K562 (cell line): ENCODE data around the gene AHNAK. TPM values are rescaled to one million over a fixed set of nuclear protein-coding genes. Genes with fewer than 3 reads are reported as not detected.
A peak's percentile ranks its signal among the peaks of the same experiment; 100 is the strongest.

Experiments
- ATAC-seq: fragments of 200-7000 bp; cut with Tn5 transposase; 3 replicates; pipeline ENCODE4 v1.9.1; 2020; ENCODE audit warnings: moderate library complexity
- BruUV-seq: library from RNA; stranded (reverse); fragments of 400-500 nt; replicated peaks from 2 replicates; lab custom pipeline; 2021; lab: Mats Ljungman, UMichigan
- CTCF ChIA-PET: fragments of 300-600 bp; formaldehyde crosslinking; extraction: SDS; loops from one replicate; lab custom pipeline; 2021; ENCODE audit warnings: low intra/inter-chr PET ratio; lab: Yijun Ruan, JAX
- POLR2A ChIA-PET: fragments of 300-600, 350-650 bp; sonication (Branson Sonifier 250); formaldehyde crosslinking; extraction: SDS; loops from one replicate; lab custom pipeline; 2021; ENCODE audit warnings: antibody characterized with exemption, inconsistent platforms; lab: Yijun Ruan, JAX
- DNase-seq, 4 experiments: peaks; one replicate each; pipeline versions ENCODE4 v3.0.0 to v3.0.0-alpha.2; 2011 to 2018; ENCODE audit warnings: low spot score in 3 of 4, mixed read lengths in 3 of 4; ENCODE audit errors: extremely low read depth in 1 of 4
- FAIRE-seq: peaks from 2 replicates; lab custom pipeline; 2011; peaks lifted over from hg19 to GRCh38; lab: Jason Lieb, UNC
- H2AFZ ChIP-seq: 2 replicates; pipeline ENCODE4 v1.6.0; 2011; ENCODE audit warnings: low read depth, low read length, control low read depth, inconsistent platforms
- H3K27ac ChIP-seq: fragments of 200-600 bp; 3 replicates; pipeline ENCODE4 v1.8.0; 2011; ENCODE audit warnings: low read depth, mild to moderate bottlenecking, control low read depth, inconsistent platforms, low read length, moderate library complexity, mixed read lengths; ENCODE audit errors: extremely low read depth
- H3K27me3 ChIP-seq, 2 experiments: fragments of 300-600 bp in 1 of 2; 2 replicates in 1 of 2; 3 replicates in 1 of 2; pipeline versions ENCODE4 v1.6.0 to v1.8.0; 2011; ENCODE audit warnings: inconsistent platforms in 2 of 2, low read length in 2 of 2, mild to moderate bottlenecking in 1 of 2, mixed read lengths in 1 of 2, moderate library complexity in 1 of 2; ENCODE audit not compliant: control insufficient read depth in 2 of 2, insufficient read depth in 2 of 2
- H3K36me3 ChIP-seq: fragments of 300-600 bp; 3 replicates; pipeline ENCODE4 v1.8.0; 2011; ENCODE audit warnings: mild to moderate bottlenecking, low read length, inconsistent platforms; ENCODE audit not compliant: control insufficient read depth, insufficient read depth
- H3K4me1 ChIP-seq, 2 experiments: fragments of 200-600 bp in 1 of 2; replicated peaks in 1 of 2; 2 replicates in 1 of 2; 3 replicates in 1 of 2; pipeline versions ENCODE4 v1.5.1 to v1.8.0; 2011; ENCODE audit warnings: inconsistent platforms in 2 of 2, low read length in 2 of 2, mild to moderate bottlenecking in 1 of 2, mixed read lengths in 1 of 2, moderate library complexity in 1 of 2; ENCODE audit not compliant: control insufficient read depth in 2 of 2, insufficient read depth in 2 of 2
- H3K4me2 ChIP-seq: 2 replicates; pipeline ENCODE4 v1.6.1; 2011; ENCODE audit warnings: low read length, control low read depth, inconsistent platforms, mixed read lengths; ENCODE audit not compliant: insufficient read depth
- H3K4me3 ChIP-seq: fragments of 200-600 bp; sonication (generic), shearing (Covaris generic); 2 replicates; pipeline ENCODE4 v1.5.1; 2016; ENCODE audit warnings: control low read depth, inconsistent platforms
- H3K79me2 ChIP-seq: fragments of 200-600 bp; 3 replicates; pipeline ENCODE4 v1.8.0; 2011; ENCODE audit warnings: low read length, inconsistent platforms; ENCODE audit not compliant: control insufficient read depth, insufficient read depth
- H3K9ac ChIP-seq, 2 experiments: 2 replicates each; pipeline versions ENCODE4 v1.6.0 to v1.6.1; 2011; ENCODE audit warnings: low read depth in 2 of 2, low read length in 2 of 2, control low read depth in 1 of 2, inconsistent platforms in 1 of 2, mild to moderate bottlenecking in 1 of 2, mixed read lengths in 1 of 2; ENCODE audit not compliant: insufficient read depth in 1 of 2
- H3K9me1 ChIP-seq: one replicate; pipeline ENCODE4 v1.6.0; 2011; ENCODE audit warnings: inconsistent platforms, mild to moderate bottlenecking, low read length, moderate library complexity; ENCODE audit not compliant: control insufficient read depth, insufficient read depth
- H3K9me3 ChIP-seq: replicated peaks from 2 replicates; pipeline ENCODE4 v1.5.1; 2011; ENCODE audit warnings: low read depth, low read length, inconsistent platforms; ENCODE audit not compliant: control insufficient read depth, insufficient read depth
- H4K20me1 ChIP-seq: replicated peaks from 2 replicates; pipeline ENCODE4 v1.6.1; 2011; ENCODE audit warnings: low read length, inconsistent platforms, mixed read lengths; ENCODE audit not compliant: control insufficient read depth, insufficient read depth
- CC2D1A ChIP-seq: fragments of 450-650 bp; IDR thresholded peaks from 2 replicates; pipeline ENCODE4 v1.6.1; 2017; ENCODE audit warnings: mild to moderate bottlenecking
- DIDO1 ChIP-seq: fragments of 450-650 bp; IDR thresholded peaks from 2 replicates; pipeline ENCODE4 v1.6.1; 2016; ENCODE audit warnings: low read depth, missing biosample characterization, missing genetic modification characterization
- FUS ChIP-seq: fragments of 200-400 bp; formaldehyde crosslinking; optimal IDR thresholded peaks from 2 replicates; pipeline ENCODE3; 2017; ENCODE audit warnings: low read depth, low read length
- GABPB2 ChIP-seq: fragments of 250-450 bp; sonication (Bioruptor Pico); conservative IDR thresholded peaks from 2 replicates; pipeline ENCODE4 v1.5.1; 2021; ENCODE audit warnings: mild to moderate bottlenecking
- HDGF ChIP-seq: fragments of 450-650 bp; IDR thresholded peaks from 2 replicates; pipeline ENCODE4 v1.6.1; 2016
- KDM1A ChIP-seq, 2 experiments: fragments of 450-650 bp; IDR thresholded peaks; 2 replicates each; pipeline ENCODE4 v1.6.1; 2016; ENCODE audit warnings: mild to moderate bottlenecking in 2 of 2
- KLF10 ChIP-seq: fragments of 250-450 bp; sonication (Bioruptor Pico); IDR thresholded peaks from 2 replicates; pipeline ENCODE4 v1.6.1; 2021; ENCODE audit warnings: matching md5 sums
- MECOM ChIP-seq: fragments of 250-450 bp; sonication (Bioruptor Pico); IDR thresholded peaks from 2 replicates; pipeline ENCODE4 v1.8.0; 2022; ENCODE audit warnings: inconsistent platforms
- NEUROD1 ChIP-seq: fragments of 150-350 bp; IDR thresholded peaks from 2 replicates; pipeline ENCODE4 v1.6.1; 2014; ENCODE audit warnings: borderline replicate concordance, low read length, low read depth; ENCODE audit not compliant: partially characterized antibody
- PHTF2 ChIP-seq: fragments of 250-450 bp; sonication (Bioruptor Pico); IDR thresholded peaks from 2 replicates; pipeline ENCODE4 v1.5.0; 2021; ENCODE audit warnings: mild to moderate bottlenecking
- POLR3A ChIP-seq: IDR thresholded peaks from 2 replicates; pipeline ENCODE4 v1.6.1; 2011; ENCODE audit warnings: borderline replicate concordance, mild to moderate bottlenecking, moderate library complexity; ENCODE audit not compliant: insufficient read length, insufficient read depth; ENCODE audit errors: extremely low read depth
- SPI1 ChIP-seq: IDR thresholded peaks from 2 replicates; pipeline ENCODE4 v1.6.1; 2011; ENCODE audit warnings: low read depth, low read length, control low read depth, borderline replicate concordance
- SRSF9 ChIP-seq: fragments of 200-400 bp; formaldehyde crosslinking; IDR thresholded peaks from 2 replicates; pipeline ENCODE4 v1.6.1; 2017; ENCODE audit warnings: low read depth, low read length, borderline replicate concordance
- WGBS: fragments of 100-300 bp; shearing (Covaris generic); methylation state at CpG from one replicate; pipeline ENCODE4 v1.1.6; 2016; ENCODE audit warnings: low coverage, mixed read lengths; ENCODE audit not compliant: insufficient coverage; ENCODE audit errors: missing lambda C conversion rate; 5-methylcytosine and 5-hydroxymethylcytosine counted together
- in situ Hi-C: fragments of 300-500 bp; cut with MboI; formaldehyde crosslinking; loops from 4 replicates; pipeline ENCODE4 v1.15.0; 2018; ENCODE audit warnings: inconsistent platforms, mixed read lengths
- intact Hi-C: fragments of 100-400 bp; cut with micrococcal nuclease; formaldehyde crosslinking; loops from 2 replicates; pipeline ENCODE4 v1.14.2; 2022
- polyA plus RNA-seq, 8 experiments: library from polyadenylated mRNA; depleted of rRNA in 4 of 8; stranded (reverse) in 5 of 8; unstranded in 3 of 8; fragments of >200 nt; fragmentation: Nextera tagmentation in 2 of 8; fragmentation: Illumina TruSeq in 1 of 8; extraction: Ambion mirVana in 2 of 8; extraction: Trizol in 1 of 8; gene quantifications; 2 replicates each; pipeline versions ENCODE4 v1.2.1 to v1.2.3, GENCODE V29; 2011 to 2014; ENCODE audit warnings: inconsistent platforms in 1 of 8, missing spikeins in 1 of 8
- total RNA-seq, 7 experiments: library from RNA; depleted of rRNA in 6 of 7; stranded (reverse); fragments of >200 nt in 6 of 7; fragmentation: Illumina TruSeq in 2 of 7; extraction: Trizol in 2 of 7; gene quantifications; 2 replicates each; pipeline versions ENCODE4 v1.2.1 to v1.2.3, GENCODE V29; 2011 to 2021; ENCODE audit warnings: low replicate concordance in 1 of 7
- TF ChIP-seq, protein P1 (sequence below): sonication (generic); formaldehyde crosslinking; IDR thresholded peaks from 2 replicates; pipeline ENCODE4 v1.8.1; 2023; ENCODE audit warnings: mild to moderate bottlenecking, missing genetic modification reagents
- TF ChIP-seq, protein P2 (sequence below): IDR thresholded peaks from 3 replicates; pipeline ENCODE4 v1.6.1; 2011; ENCODE audit warnings: borderline replicate concordance, mild to moderate bottlenecking, moderate library complexity; ENCODE audit not compliant: insufficient read length; ENCODE audit errors: extremely low read depth

Gene AHNAK
- total and polyA plus RNA-seq, 9 of the 15 experiments (the other 6 are each of a cell fraction or from before 2014, with no cell fraction given): 1.5 to 89.7 (median 45.0) TPM

DNA sequence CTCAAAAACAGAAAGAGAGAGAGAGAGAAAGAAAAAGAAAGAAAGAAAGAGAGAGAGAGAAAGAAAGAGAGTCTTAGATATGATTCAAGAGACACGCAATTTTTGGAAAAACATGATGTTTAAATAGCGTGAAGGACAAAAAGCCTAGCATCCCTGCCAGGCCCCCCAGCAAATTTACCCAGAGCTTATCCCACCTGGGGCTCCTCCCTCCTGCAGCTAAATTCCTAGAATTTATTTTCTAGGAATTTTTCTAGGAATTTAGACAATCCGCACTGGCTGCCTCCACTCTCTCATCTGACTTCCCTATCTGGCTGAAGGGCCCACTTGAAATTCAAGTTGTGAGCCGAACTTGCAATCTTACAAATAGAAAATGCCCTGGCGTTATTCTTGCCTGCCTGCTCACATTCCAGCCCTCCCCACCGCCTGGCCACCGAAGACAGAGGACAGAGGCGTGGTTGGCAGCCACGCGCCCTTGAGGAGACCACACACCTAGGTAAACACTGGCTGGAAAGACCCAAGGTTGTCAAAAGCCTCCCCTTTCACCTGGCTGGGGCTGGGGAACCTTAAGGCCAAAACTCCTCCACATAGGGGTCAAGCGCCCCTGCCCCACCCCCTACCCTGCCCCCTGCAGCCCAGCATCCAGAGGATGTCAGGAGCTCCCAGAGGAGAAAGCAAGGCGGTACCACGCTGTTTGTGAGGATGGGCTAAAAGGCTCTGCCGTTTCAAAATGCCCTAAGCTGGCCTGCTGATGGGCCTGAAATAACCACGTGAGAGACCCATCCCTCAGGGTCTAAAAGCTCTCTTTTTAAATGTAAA is 42.2 kb downstream of the AHNAK start:
- CTCF ChIA-PET: no interaction called here
- no peak overlapping the region for H3K4me3 ChIP-seq
- peak overlapping the region in 1 of 2 experiments; percentile 45; a peak in 3 of 4 replicates for H3K9ac ChIP-seq
- intact Hi-C loops: loop anchor here (10.0 kb wide), 1 partner anchor 80 kb away; no protein-coding TSS in a partner anchor
- H3K79me2 ChIP-seq: no peaks in the 10 kb centered on the region
- no peaks in the 10 kb centered on the region for H3K27me3 ChIP-seq
- no peaks in the 10 kb centered on the region for H3K9me1 ChIP-seq
- no peak for FAIRE-seq
- no TSS peak for BruUV-seq
- no peak for ATAC-seq
- no peaks in the 10 kb centered on the region for H4K20me1 ChIP-seq
- no peaks in the 10 kb centered on the region for H3K36me3 ChIP-seq
- POLR2A ChIA-PET: interaction anchor here (0.6 to 1.1 kb wide), 4 partner anchors 11 to 57 kb away, joined by 3 to 4 read pairs (median 3); partner anchors contain the start of gene AHNAK
- 57% methylated on average over 15 of the region's 15 CpGs for WGBS
- DNase-seq: peak in 1 of 4 experiments; percentile 38
- H3K4me1 ChIP-seq: peaks cover 62 to 68% of the 10 kb centered on the region in 2 experiments
- H2AFZ ChIP-seq: peak overlapping the region; percentile 94
- H3K9me3 ChIP-seq: no peaks in the 10 kb centered on the region
- peak overlapping the region; percentile 61; the same call in 1 of the 2 replicates for H3K4me2 ChIP-seq
- in situ Hi-C loops: no loop called here
- no peak overlapping the region for H3K27ac ChIP-seq
- no peak for TF ChIP-seq MECOM
- TF ChIP-seq, protein P1, sequence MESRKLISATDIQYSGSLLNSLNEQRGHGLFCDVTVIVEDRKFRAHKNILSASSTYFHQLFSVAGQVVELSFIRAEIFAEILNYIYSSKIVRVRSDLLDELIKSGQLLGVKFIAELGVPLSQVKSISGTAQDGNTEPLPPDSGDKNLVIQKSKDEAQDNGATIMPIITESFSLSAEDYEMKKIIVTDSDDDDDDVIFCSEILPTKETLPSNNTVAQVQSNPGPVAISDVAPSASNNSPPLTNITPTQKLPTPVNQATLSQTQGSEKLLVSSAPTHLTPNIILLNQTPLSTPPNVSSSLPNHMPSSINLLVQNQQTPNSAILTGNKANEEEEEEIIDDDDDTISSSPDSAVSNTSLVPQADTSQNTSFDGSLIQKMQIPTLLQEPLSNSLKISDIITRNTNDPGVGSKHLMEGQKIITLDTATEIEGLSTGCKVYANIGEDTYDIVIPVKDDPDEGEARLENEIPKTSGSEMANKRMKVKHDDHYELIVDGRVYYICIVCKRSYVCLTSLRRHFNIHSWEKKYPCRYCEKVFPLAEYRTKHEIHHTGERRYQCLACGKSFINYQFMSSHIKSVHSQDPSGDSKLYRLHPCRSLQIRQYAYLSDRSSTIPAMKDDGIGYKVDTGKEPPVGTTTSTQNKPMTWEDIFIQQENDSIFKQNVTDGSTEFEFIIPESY (CRISPR knock-in tag): peak; percentile 65
- no peak for TF ChIP-seq CC2D1A
- no peak for TF ChIP-seq GABPB2
- no peak for TF ChIP-seq FUS
- TF ChIP-seq, protein P2, sequence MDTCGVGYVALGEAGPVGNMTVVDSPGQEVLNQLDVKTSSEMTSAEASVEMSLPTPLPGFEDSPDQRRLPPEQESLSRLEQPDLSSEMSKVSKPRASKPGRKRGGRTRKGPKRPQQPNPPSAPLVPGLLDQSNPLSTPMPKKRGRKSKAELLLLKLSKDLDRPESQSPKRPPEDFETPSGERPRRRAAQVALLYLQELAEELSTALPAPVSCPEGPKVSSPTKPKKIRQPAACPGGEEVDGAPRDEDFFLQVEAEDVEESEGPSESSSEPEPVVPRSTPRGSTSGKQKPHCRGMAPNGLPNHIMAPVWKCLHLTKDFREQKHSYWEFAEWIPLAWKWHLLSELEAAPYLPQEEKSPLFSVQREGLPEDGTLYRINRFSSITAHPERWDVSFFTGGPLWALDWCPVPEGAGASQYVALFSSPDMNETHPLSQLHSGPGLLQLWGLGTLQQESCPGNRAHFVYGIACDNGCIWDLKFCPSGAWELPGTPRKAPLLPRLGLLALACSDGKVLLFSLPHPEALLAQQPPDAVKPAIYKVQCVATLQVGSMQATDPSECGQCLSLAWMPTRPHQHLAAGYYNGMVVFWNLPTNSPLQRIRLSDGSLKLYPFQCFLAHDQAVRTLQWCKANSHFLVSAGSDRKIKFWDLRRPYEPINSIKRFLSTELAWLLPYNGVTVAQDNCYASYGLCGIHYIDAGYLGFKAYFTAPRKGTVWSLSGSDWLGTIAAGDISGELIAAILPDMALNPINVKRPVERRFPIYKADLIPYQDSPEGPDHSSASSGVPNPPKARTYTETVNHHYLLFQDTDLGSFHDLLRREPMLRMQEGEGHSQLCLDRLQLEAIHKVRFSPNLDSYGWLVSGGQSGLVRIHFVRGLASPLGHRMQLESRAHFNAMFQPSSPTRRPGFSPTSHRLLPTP: no peak
- TF ChIP-seq NEUROD1: no peak
- TF ChIP-seq KLF10 (CRISPR knock-in tag): no peak
- no peak for TF ChIP-seq PHTF2 (CRISPR knock-in tag)
- TF ChIP-seq HDGF: no peak
- TF ChIP-seq SRSF9: no peak
- TF ChIP-seq KDM1A (IDR thresholded peaks at IDR 0.05): no peak
- TF ChIP-seq POLR3A: no peak
- no peak for TF ChIP-seq DIDO1 (tag)
- TF ChIP-seq SPI1: 0 out of 2 replicates have a peak, but pooled peaks have one; percentile 8
